ENCODE results near the gene MSTN. TPM values are rescaled to one million over a fixed set of nuclear protein-coding genes. Genes with fewer than 3 reads are reported as not detected.

Gene MSTN
- total and polyA plus RNA-seq, 4 donors: 0.08 to 0.21 (median 0.09) TPM; not detected in 1

GRCh38 chr2:190107409-190107808 lies 44.9 kb upstream of the MSTN start (continued):
- TF ChIP-seq CTCF (IDR thresholded peaks at IDR 0.05; ENCODE audit: low read depth, low read length, missing input control) (no peak), ZBTB33 (IDR thresholded peaks at IDR 0.05) (no peak), HNF4G (IDR thresholded peaks at IDR 0.05) (no peak), JUND (IDR thresholded peaks at IDR 0.05) (no peak)

GRCh38 chr2:190106783-190107182 lies 44.3 kb upstream of the MSTN start:
- no peak overlapping the region for H3K9ac ChIP-seq (ENCODE audit: low read depth in 1 of 2, low read length in 2 of 2)
- TF ChIP-seq EGR1 (IDR thresholded peaks at IDR 0.05; ENCODE audit: low read depth in 2 of 2): no peak
- no peaks in the 10 kb centered on the region for H3K4me1 ChIP-seq (ENCODE audit: control insufficient read depth in 4 of 4, insufficient read depth in 4 of 4, low read length in 3 of 4)
- no peaks in the 10 kb centered on the region for H3K9me3 ChIP-seq (ENCODE audit: control insufficient read depth in 4 of 4, low read length in 3 of 4)
- no peaks in the 10 kb centered on the region for H3K27me3 ChIP-seq (ENCODE audit: control insufficient read depth in 4 of 4, insufficient read depth in 4 of 4, low read length in 3 of 4)
- DNase-seq (ENCODE audit: low spot score): no peak
- H3K4me3 ChIP-seq (ENCODE audit: low read depth in 1 of 3, low read length in 3 of 3): no peak overlapping the region
- H3K36me3 ChIP-seq (ENCODE audit: control insufficient read depth in 4 of 4, insufficient read depth in 3 of 4, low read depth in 1 of 4, low read length in 3 of 4): no peaks in the 10 kb centered on the region
- H3K27ac ChIP-seq (ENCODE audit: low read depth in 1 of 2, low read length in 2 of 2): no peak overlapping the region

GRCh38 chr2:190105554-190105953 lies 43.0 kb upstream of the MSTN start:
- H3K27ac ChIP-seq (ENCODE audit: low read depth in 1 of 2, low read length in 2 of 2): no peak overlapping the region
- 88% methylated on average over 2 of the region's 2 CpGs for WGBS
- H3K9ac ChIP-seq (ENCODE audit: low read depth in 1 of 2, low read length in 2 of 2): no peak overlapping the region
- H3K36me3 ChIP-seq (ENCODE audit: control insufficient read depth in 4 of 4, insufficient read depth in 3 of 4, low read depth in 1 of 4, low read length in 3 of 4): no peaks in the 10 kb centered on the region
- no peak overlapping the region for H3K4me3 ChIP-seq (ENCODE audit: low read depth in 1 of 3, low read length in 3 of 3)
- no peaks in the 10 kb centered on the region for H3K4me1 ChIP-seq (ENCODE audit: control insufficient read depth in 4 of 4, insufficient read depth in 4 of 4, low read length in 3 of 4)
- no peaks in the 10 kb centered on the region for H3K9me3 ChIP-seq (ENCODE audit: control insufficient read depth in 4 of 4, low read length in 3 of 4)
- TF ChIP-seq GABPA (IDR thresholded peaks at IDR 0.05 in 1 of 2, conservative IDR thresholded peaks at IDR 0.05 in 1 of 2) (no peak), YY1 (IDR thresholded peaks at IDR 0.05) (no peak), ATF3 (IDR thresholded peaks at IDR 0.05) (no peak), JUND (IDR thresholded peaks at IDR 0.05) (no peak), REST (IDR thresholded peaks at IDR 0.05) (no peak)
- no peaks in the 10 kb centered on the region for H3K27me3 ChIP-seq (ENCODE audit: control insufficient read depth in 4 of 4, insufficient read depth in 4 of 4, low read length in 3 of 4)
- no peak for DNase-seq (ENCODE audit: low spot score)

All from liver (tissue), 9 donors.